Keratinocyte (primary cell): Measurements from ENCODE around the gene MYO1D. TPM values are rescaled to one million over a fixed set of nuclear protein-coding genes. Genes with fewer than 3 reads are reported as not detected.

Experiments used
- DNase-seq: peaks from one replicate; pipeline ENCODE4 v3.0.0-alpha.2; 2011; ENCODE audit warnings: low read depth, missing footprints, low spot score
- FAIRE-seq: peaks from 2 replicates; lab custom pipeline; 2011; peaks lifted over from hg19 to GRCh38; lab: Jason Lieb, UNC
- H2AFZ ChIP-seq: 2 replicates; pipeline ENCODE4 v1.6.0; 2012; ENCODE audit warnings: low read length, control low read depth, inconsistent platforms; ENCODE audit not compliant: control insufficient read depth
- H3K27ac ChIP-seq: 2 replicates; pipeline ENCODE4 v1.5.1; 2011; ENCODE audit warnings: low read length; ENCODE audit not compliant: control insufficient read depth, insufficient read depth
- H3K27me3 ChIP-seq: 3 replicates; pipeline ENCODE4 v1.6.0; 2011; ENCODE audit warnings: low read length; ENCODE audit not compliant: control insufficient read depth, insufficient read depth; ENCODE audit errors: extremely low read depth
- H3K36me3 ChIP-seq, 2 experiments: 2 replicates in 1 of 2; 3 replicates in 1 of 2; pipeline ENCODE4 v1.5.1; 2011; ENCODE audit warnings: low read length in 2 of 2, mild to moderate bottlenecking in 1 of 2; ENCODE audit not compliant: control insufficient read depth in 2 of 2, insufficient read depth in 2 of 2; ENCODE audit errors: extremely low read depth in 1 of 2
- H3K4me1 ChIP-seq: 3 replicates; pipeline ENCODE4 v1.5.1; 2011; ENCODE audit warnings: low read length; ENCODE audit not compliant: control insufficient read depth, insufficient read depth; ENCODE audit errors: extremely low read depth
- H3K4me2 ChIP-seq: 3 replicates; pipeline ENCODE4 v1.6.0; 2011; ENCODE audit warnings: low read depth, low read length; ENCODE audit not compliant: control insufficient read depth, insufficient read depth; ENCODE audit errors: extremely low read depth
- H3K4me3 ChIP-seq, 3 experiments: fragments of 200-600 bp in 1 of 3; sonication (generic) in 1 of 3; 2 replicates in 2 of 3; 3 replicates in 1 of 3; pipeline ENCODE4 v1.5.1; 2011 to 2016; ENCODE audit warnings: low read length in 3 of 3, mild to moderate bottlenecking in 3 of 3, control low read depth in 2 of 3, inconsistent platforms in 1 of 3, low read depth in 1 of 3, mixed read lengths in 1 of 3, mixed run types in 1 of 3, moderate library complexity in 1 of 3; ENCODE audit not compliant: control insufficient read depth in 2 of 3, insufficient read depth in 2 of 3; ENCODE audit errors: extremely low read depth in 1 of 3
- H3K79me2 ChIP-seq: 2 replicates; pipeline ENCODE4 v1.6.0; 2012; ENCODE audit warnings: low read length; ENCODE audit not compliant: control insufficient read depth, insufficient read depth
- H3K9ac ChIP-seq: 3 replicates; pipeline ENCODE4 v1.6.0; 2011; ENCODE audit warnings: low read length; ENCODE audit not compliant: control insufficient read depth, insufficient read depth; ENCODE audit errors: extremely low read depth
- H3K9me1 ChIP-seq: 3 replicates; pipeline ENCODE4 v1.6.0; 2011; ENCODE audit warnings: low read length; ENCODE audit not compliant: control insufficient read depth, insufficient read depth; ENCODE audit errors: extremely low read depth
- H3K9me3 ChIP-seq: 2 replicates; pipeline ENCODE4 v1.5.1; 2012; ENCODE audit warnings: low read depth, low read length; ENCODE audit not compliant: control insufficient read depth
- H4K20me1 ChIP-seq: 3 replicates; pipeline ENCODE4 v1.6.0; 2011; ENCODE audit warnings: low read length; ENCODE audit not compliant: control insufficient read depth, insufficient read depth; ENCODE audit errors: extremely low read depth
- CTCF ChIP-seq, 3 experiments: IDR thresholded peaks in 1 of 3; conservative IDR thresholded peaks in 1 of 3; optimal IDR thresholded peaks in 1 of 3; 2 replicates in 2 of 3; 3 replicates in 1 of 3; pipeline versions ENCODE3 to v1.5.1; 2011; ENCODE audit warnings: low read length in 3 of 3, mild to moderate bottlenecking in 3 of 3, moderate library complexity in 2 of 3, control low read depth in 1 of 3, inconsistent platforms in 1 of 3; ENCODE audit not compliant: insufficient read depth in 2 of 3; ENCODE audit errors: extremely low read depth in 1 of 3
- EZH2 ChIP-seq: IDR thresholded peaks from one replicate; pipeline ENCODE4 v1.6.1; 2012; ENCODE audit warnings: inconsistent platforms, mild to moderate bottlenecking, low read length, moderate library complexity
- dilution Hi-C: fragments of 300-500 bp; cut with MboI; formaldehyde crosslinking; loops from one replicate; pipeline ENCODE4 v1.7.0; 2020; ENCODE audit warnings: low sequenced_read_pairs; ENCODE audit not compliant: extremely low pct_ligation_motif_present
- polyA plus RNA-seq, 5 experiments: library from polyadenylated mRNA; depleted of rRNA in 3 of 5; stranded (reverse) in 3 of 5; stranded (forward) in 1 of 5; unstranded in 1 of 5; fragments of >200 nt; gene quantifications; 1 replicate in 1 of 5; 2 replicates in 3 of 5; 3 replicates in 1 of 5; pipeline versions ENCODE4 v1.2.1 to v1.2.3, GENCODE V29; 2011 to 2012; ENCODE audit warnings: missing spikeins in 2 of 5, low read depth in 1 of 5, low replicate concordance in 1 of 5

The MYO1D gene
- polyA plus RNA-seq, 1 donor (not counting 4 experiments of a cell fraction or from before 2014, with no cell fraction given): 33.7 TPM

- Histone ChIP-seq H3K4me2 (no peak overlapping the region), H3K9me3 (no peaks in the 10 kb centered on the region), H3K9me1 (no peaks in the 10 kb centered on the region), H3K4me1 (peaks cover 4% of the 10 kb centered on the region), H3K36me3 (peaks cover 0 to 3% of the 10 kb centered on the region in 2 experiments), H3K27ac (no peak overlapping the region), H3K27me3 (no peaks in the 10 kb centered on the region), H3K4me3 (no peak overlapping the region), H3K79me2 (no peaks in the 10 kb centered on the region), H3K9ac (no peak overlapping the region), H4K20me1 (no peaks in the 10 kb centered on the region), H2AFZ (no peak overlapping the region)
- FAIRE-seq: no peak
- DNase-seq: no peak
- dilution Hi-C loops: no loop called here
- no peak for TF ChIP-seq EZH2
- no peak for TF ChIP-seq CTCF (optimal IDR thresholded peaks at IDR 0.05 in 1 of 3, IDR thresholded peaks at IDR 0.05 in 1 of 3, conservative IDR thresholded peaks at IDR 0.05 in 1 of 3; ENCODE audit: extremely low read depth in 1 of 3, insufficient read depth in 2 of 3, low read length in 3 of 3)
Observed at GRCh38 chr17:32695864-32696263, 181.1 kb downstream of the MYO1D start.

GRCh38 chr17:32693194-32693897 is 183.6 kb downstream of the MYO1D start:
- Histone ChIP-seq H3K4me2 (no peak overlapping the region), H3K9me3 (no peaks in the 10 kb centered on the region), H3K9me1 (no peaks in the 10 kb centered on the region), H3K9ac (no peak overlapping the region), H3K4me1 (no peaks in the 10 kb centered on the region), H3K36me3 (peaks cover 0 to 3% of the 10 kb centered on the region in 2 experiments), H3K79me2 (no peaks in the 10 kb centered on the region), H3K27me3 (no peaks in the 10 kb centered on the region), H2AFZ (no peak overlapping the region), H4K20me1 (no peaks in the 10 kb centered on the region), H3K4me3 (no peak overlapping the region), H3K27ac (no peak overlapping the region)
- dilution Hi-C loops: no loop called here
- DNase-seq: no peak
- no peak for TF ChIP-seq CTCF (optimal IDR thresholded peaks at IDR 0.05 in 1 of 3, IDR thresholded peaks at IDR 0.05 in 1 of 3, conservative IDR thresholded peaks at IDR 0.05 in 1 of 3; ENCODE audit: extremely low read depth in 1 of 3, insufficient read depth in 2 of 3, low read length in 3 of 3)
- FAIRE-seq: no peak
